ENCODE results near the gene HES5.
"Not testable (repeated sequence)": the region's sequence is repeated elsewhere in the genome, so short reads cannot be mapped to it uniquely, and the experiment has no call there.

HES5 gene

DNA sequence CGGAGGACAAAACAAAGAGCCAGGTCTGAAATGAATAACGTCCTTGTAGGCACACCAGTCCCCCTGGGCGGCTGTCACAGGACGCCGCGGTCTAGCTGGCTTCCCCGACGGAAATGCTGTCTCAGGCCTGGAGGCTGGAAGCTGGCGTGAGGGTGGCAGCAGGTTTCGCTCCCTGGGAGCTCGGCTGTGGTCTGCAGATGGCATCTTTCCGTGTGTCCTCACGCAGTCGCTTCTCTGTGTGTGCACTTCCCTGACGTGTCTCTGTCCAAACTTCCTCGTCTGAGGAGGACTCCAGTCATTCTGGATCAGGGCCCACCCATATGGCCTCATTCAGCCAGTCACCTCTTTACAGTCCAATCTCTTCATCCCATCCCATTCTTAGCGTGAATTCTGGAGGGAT is 40.3 kb upstream of the HES5 start:
- FAIRE-seq, result no peak
- TF ChIP-seq, protein P1, sequence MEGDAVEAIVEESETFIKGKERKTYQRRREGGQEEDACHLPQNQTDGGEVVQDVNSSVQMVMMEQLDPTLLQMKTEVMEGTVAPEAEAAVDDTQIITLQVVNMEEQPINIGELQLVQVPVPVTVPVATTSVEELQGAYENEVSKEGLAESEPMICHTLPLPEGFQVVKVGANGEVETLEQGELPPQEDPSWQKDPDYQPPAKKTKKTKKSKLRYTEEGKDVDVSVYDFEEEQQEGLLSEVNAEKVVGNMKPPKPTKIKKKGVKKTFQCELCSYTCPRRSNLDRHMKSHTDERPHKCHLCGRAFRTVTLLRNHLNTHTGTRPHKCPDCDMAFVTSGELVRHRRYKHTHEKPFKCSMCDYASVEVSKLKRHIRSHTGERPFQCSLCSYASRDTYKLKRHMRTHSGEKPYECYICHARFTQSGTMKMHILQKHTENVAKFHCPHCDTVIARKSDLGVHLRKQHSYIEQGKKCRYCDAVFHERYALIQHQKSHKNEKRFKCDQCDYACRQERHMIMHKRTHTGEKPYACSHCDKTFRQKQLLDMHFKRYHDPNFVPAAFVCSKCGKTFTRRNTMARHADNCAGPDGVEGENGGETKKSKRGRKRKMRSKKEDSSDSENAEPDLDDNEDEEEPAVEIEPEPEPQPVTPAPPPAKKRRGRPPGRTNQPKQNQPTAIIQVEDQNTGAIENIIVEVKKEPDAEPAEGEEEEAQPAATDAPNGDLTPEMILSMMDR (IDR thresholded peaks at IDR 0.05; ENCODE audit: insufficient read depth, missing control alignments), result no peak
- no peak for DNase-seq (ENCODE audit: insufficient read length, low spot score)

DNA sequence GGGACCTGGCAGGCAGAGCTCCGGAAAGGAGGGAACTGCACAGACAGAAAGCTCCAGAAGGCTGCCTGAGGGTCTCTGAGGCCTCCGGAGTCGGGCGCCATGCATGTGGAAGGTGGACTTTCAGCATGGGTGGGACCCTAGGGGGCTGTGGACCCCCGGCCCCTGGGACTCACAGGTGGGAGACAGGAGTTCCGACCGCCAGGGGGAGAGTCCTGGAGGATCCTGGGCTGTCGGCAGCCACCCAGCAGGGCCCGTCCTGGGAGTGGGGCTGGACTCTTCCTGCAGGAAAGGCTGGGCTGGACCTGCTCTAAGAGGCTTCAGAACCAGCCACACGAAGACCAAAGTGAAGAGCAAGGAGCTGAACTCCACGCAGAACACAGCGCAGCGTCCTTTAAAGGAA is 39.6 kb upstream of the HES5 start:
- not testable (repeated sequence) for DNase-seq (ENCODE audit: insufficient read length, low spot score); FAIRE-seq

DNA sequence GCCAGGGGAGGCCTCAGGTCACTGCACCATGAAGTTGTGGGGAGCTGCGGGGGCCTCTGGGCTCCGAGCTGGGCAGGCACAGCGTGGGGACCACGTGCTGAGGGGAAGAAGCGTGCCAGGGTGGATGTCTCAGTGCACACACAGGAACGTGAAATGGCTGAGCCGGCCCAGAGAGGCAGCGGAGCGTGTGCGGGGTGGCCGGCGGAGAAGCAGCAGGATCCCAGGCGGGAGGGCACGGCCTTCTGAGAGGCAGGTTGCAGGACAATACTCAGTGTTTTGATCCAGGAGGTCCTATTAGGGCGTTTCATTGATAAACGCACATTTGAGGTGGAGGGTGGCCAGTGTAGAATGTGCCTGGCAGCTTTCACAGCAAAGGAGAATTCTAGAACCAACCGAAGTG is 39.0 kb upstream of the HES5 start:
- DNase-seq (ENCODE audit: insufficient read length, low spot score) (no peak), FAIRE-seq (no peak)
- TF ChIP-seq, protein P1 (IDR thresholded peaks at IDR 0.05; ENCODE audit: insufficient read depth, missing control alignments), result no peak

DNA sequence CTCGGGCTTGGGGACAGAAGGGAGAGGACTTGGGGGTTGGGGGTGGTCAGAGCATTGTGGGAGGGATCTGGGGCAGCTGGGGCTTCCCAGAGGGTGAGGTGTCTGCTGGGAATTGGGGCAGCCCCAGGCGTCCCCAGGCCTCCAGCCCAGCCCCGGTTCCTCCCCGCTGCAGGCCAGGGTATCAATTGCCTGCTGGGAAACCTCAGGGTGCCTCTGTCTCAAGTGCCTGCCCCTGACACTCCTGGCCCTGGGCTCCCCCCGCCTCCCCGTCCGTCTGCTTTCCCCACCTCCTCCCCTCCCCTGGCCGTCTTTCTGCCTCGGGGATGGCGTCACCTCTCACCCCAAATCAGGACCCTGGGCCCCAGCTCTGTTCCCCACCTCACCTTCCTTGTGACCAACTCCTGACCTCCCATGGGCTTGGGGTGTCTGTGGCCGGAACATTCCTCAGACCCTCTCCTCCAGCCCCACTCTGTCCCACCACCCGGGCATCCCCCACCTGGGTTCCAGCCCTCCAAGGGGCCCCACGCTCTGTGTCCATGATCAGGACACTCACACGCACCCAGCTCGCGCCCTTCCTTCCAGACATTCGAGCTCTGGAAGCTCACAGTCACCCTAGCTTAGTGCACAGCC is 38.2 kb upstream of the HES5 start:
- FAIRE-seq; DNase-seq (ENCODE audit: insufficient read length, low spot score): not testable (repeated sequence)

DNA sequence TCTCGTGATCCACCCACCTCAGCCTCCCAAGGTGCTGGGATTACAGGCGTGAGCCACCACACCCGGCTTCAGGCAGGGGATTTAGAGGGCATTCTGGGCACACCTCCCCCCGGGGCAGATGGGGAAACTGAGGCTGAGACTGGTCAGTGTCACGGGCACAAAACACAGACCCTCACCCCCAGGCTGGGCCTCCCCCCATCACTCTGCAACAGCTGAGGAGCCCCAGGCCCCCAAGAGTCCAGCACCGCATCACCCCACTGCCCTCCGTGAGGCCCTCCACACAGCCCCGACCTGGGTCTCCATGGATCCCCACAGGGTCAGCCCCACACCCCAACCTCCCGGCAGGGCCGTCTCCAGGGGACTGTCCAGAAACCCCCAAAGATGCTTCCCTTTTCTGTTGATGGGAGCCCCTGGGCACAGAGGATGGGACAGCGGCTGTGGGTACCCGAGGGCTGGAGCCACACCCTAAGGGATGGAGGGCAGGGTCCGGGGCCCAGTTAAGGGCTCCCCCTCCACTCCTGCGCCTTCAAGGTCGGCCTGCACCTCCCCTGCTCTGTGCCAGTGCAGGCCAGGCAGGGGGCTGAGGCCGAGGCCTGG is 37.1 kb upstream of the HES5 start:
- TF ChIP-seq, protein P1 (IDR thresholded peaks at IDR 0.05; ENCODE audit: insufficient read depth, missing control alignments), result no peak
- FAIRE-seq, result no peak
- no peak for DNase-seq (ENCODE audit: insufficient read length, low spot score)

DNA sequence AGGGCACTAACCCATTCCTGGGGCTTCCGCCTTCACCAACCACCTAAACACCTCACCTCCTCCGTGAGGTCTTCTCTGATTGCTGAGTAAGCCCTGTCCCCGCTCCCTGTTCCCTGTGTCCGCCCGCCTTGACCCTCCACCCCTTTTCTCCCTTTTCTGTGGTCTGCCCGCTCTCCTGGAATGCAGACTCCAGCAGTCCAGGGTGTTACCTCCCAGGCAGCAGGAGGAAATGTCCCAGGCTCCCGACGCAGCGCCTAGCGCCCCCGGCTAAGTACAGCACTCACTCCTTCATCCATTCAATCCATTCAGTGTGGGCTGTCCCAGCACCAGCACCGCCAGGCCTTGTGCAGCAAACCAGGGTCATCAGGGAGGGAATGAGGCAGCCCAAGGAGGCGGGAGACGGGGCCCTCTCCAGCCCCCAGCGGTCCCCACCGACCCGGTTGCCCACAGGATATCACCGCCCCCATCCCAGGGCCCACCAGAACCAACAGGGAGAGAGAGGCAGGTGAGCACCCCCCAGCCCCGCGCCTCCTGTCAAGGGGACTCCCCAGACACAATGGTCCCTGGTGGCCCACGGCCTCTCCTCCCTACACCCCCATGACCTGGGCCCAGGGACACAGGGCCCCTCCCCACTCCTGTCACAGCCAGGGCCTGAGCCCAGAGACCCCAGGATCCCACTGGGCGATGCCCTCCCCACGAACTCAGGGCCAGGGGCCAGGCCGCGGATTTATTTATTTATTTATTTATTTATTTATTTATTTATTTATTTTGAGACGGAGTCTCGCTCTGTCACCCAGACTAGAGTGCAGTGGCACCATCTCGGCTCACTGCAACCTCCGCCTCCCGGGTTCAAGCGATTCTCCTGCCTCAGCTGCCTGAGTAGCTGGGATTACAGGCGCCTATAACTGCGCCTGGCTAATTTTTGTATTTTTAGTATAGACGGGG is 36.3 kb upstream of the HES5 start:
- TF ChIP-seq, protein P1 (IDR thresholded peaks at IDR 0.05; ENCODE audit: insufficient read depth, missing control alignments), result no peak
- FAIRE-seq, result no peak
- no peak for DNase-seq (ENCODE audit: insufficient read length, low spot score)

DNA sequence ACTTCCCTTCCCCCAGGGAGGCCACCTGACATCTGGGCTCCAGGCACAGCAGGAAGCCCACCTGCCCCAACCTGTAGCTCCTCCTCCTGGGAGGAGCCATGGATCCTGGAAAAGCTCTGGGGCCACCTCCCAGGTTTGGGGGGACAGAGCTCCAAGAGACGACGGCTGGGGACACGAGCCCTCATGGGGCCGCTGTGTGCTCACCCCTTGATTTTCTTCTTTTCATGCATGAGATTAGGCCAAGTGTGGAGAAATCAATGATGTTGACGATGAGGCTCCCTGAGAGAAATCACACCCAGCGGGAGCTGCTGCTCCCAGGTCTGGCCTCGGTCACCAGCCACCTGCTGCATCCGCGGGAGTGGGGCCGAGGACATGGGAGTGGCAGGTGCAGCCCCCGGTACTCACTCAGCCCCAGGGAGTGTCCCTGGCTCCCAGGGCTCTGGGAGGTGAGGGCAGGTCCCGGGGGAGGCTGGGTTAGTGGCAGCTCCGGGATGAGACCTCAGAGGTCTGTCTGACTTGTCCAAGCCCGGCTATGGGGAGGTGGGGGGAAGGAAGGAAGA is 34.8 kb upstream of the HES5 start:
- FAIRE-seq (no peak), DNase-seq (ENCODE audit: insufficient read length, low spot score) (no peak)
- TF ChIP-seq, protein P1 (IDR thresholded peaks at IDR 0.05; ENCODE audit: insufficient read depth, missing control alignments), result no peak

All from D721Med (cell line).